GM18517 (cell line): Measurements from ENCODE around the gene TAF3.

Experiments
- ATAC-seq: cut with Tn5 transposase; IDR thresholded peaks from one replicate; pipeline ENCODE4 v1.9.1; 2021; ENCODE audit warnings: mild to moderate bottlenecking, moderate library complexity; ENCODE audit not compliant: unreplicated experiment

The TAF3 gene

GRCh38 chr10:7928536-7928935 lies 110.2 kb downstream of the TAF3 start:
- no peak for ATAC-seq

GRCh38 chr10:7932301-7933036 lies 114.2 kb downstream of the TAF3 start:
- no peak for ATAC-seq

- no peak for ATAC-seq
These were observed 115.0 kb downstream of the TAF3 start for GRCh38 chr10:7933262-7933661.

- no peak for ATAC-seq
These were observed 115.5 kb downstream of the TAF3 start for GRCh38 chr10:7933757-7934156.

- ATAC-seq, result no peak
These were observed 119.1 kb downstream of the TAF3 start for GRCh38 chr10:7937315-7937945.

GRCh38 chr10:7941576-7941975 lies 123.3 kb downstream of the TAF3 start:
- ATAC-seq, result no peak

- ATAC-seq, result no peak
These were observed 124.0 kb downstream of the TAF3 start for GRCh38 chr10:7942316-7942715.

GRCh38 chr10:7942859-7943258 lies 124.6 kb downstream of the TAF3 start:
- no peak for ATAC-seq

GRCh38 chr10:7944215-7944480 lies 125.8 kb downstream of the TAF3 start:
- ATAC-seq, result no peak

GRCh38 chr10:7944537-7944936 lies 126.2 kb downstream of the TAF3 start:
- ATAC-seq, result no peak

- no peak for ATAC-seq
These were observed 126.7 kb downstream of the TAF3 start for GRCh38 chr10:7945034-7945433.

GRCh38 chr10:7945469-7946187 lies 127.3 kb downstream of the TAF3 start:
- ATAC-seq, result no peak

- no peak for ATAC-seq
These were observed 130.2 kb downstream of the TAF3 start for GRCh38 chr10:7948371-7949000.

GRCh38 chr10:7950981-7951847 lies 132.9 kb downstream of the TAF3 start:
- ATAC-seq, result no peak

- no peak for ATAC-seq
These were observed 134.0 kb downstream of the TAF3 start for GRCh38 chr10:7952266-7952665.

- no peak for ATAC-seq
These were observed 135.1 kb downstream of the TAF3 start for GRCh38 chr10:7953447-7953846.

- ATAC-seq, result no peak
These were observed 137.1 kb downstream of the TAF3 start for GRCh38 chr10:7955446-7955845.

- peak; percentile 97 for ATAC-seq
These were observed 138.2 kb downstream of the TAF3 start for GRCh38 chr10:7956508-7956907.

- no peak for ATAC-seq
These were observed 139.3 kb downstream of the TAF3 start for GRCh38 chr10:7957591-7957990.

GRCh38 chr10:7958442-7958841 lies 140.1 kb downstream of the TAF3 start:
- ATAC-seq, result no peak

- ATAC-seq, result no peak
These were observed 141.8 kb downstream of the TAF3 start for GRCh38 chr10:7960108-7960507.
